Muscle of leg (tissue), 11 donors: Measurements from ENCODE around the gene SLC26A4. TPM values are rescaled to one million over a fixed set of nuclear protein-coding genes. Genes with fewer than 3 reads are reported as not detected.
A peak's percentile ranks its signal among the peaks of the same experiment; 100 is the strongest.

Experiments
- DNase-seq: peaks from one replicate; pipeline ENCODE4 v3.0.0; 2013
- H3K27ac ChIP-seq: one replicate; pipeline ENCODE4 v1.5.1; 2013; ENCODE audit warnings: mild to moderate bottlenecking, low read length, control low read depth
- H3K27me3 ChIP-seq: one replicate; pipeline ENCODE4 v1.6.1; 2013; ENCODE audit warnings: low read length; ENCODE audit not compliant: control insufficient read depth, insufficient read depth
- H3K36me3 ChIP-seq: one replicate; pipeline ENCODE4 v1.6.1; 2013; ENCODE audit warnings: low read length; ENCODE audit not compliant: control insufficient read depth, insufficient read depth
- H3K4me1 ChIP-seq: one replicate; pipeline ENCODE4 v1.6.1; 2013; ENCODE audit warnings: low read length; ENCODE audit not compliant: control insufficient read depth, insufficient read depth
- H3K4me3 ChIP-seq: one replicate; pipeline ENCODE4 v1.5.1; 2013; ENCODE audit warnings: low read length, control low read depth
- H3K9me3 ChIP-seq: replicated peaks from 2 replicates; pipeline ENCODE4 v1.6.1; 2013; ENCODE audit warnings: low read depth, low read length; ENCODE audit not compliant: control insufficient read depth
- WGBS: methylation state at CpG from one replicate; pipeline ENCODE4 v1.1.5; 2013; ENCODE audit warnings: missing lambda C conversion rate; ENCODE audit not compliant: insufficient coverage; 5-methylcytosine and 5-hydroxymethylcytosine counted together
- polyA plus RNA-seq, 8 donors: library from polyadenylated mRNA; unstranded; fragments of 120-200 nt; gene quantifications; one replicate each; pipeline versions ENCODE4 v1.2.1 to v1.2.3, GENCODE V29; 2013; ENCODE audit warnings: inconsistent platforms in 1 of 8, low replicate concordance in 1 of 8; ENCODE audit not compliant: insufficient read length in 8 of 8, insufficient read depth in 1 of 8
- total RNA-seq: library from RNA; stranded (reverse); fragments of 120-200 nt; gene quantifications from one replicate; pipeline ENCODE4 v1.2.4, GENCODE V29; 2013

The SLC26A4 gene
- total and polyA plus RNA-seq, 9 donors: 0.41 to 1.1 (median 0.55) TPM

GRCh38 chr7:107728276-107728675 lies 67.6 kb downstream of the SLC26A4 start:
- H3K36me3 ChIP-seq: no peaks in the 10 kb centered on the region
- no peak for DNase-seq
- H3K27ac ChIP-seq: no peak overlapping the region
- no peaks in the 10 kb centered on the region for H3K9me3 ChIP-seq
- no peak overlapping the region for H3K4me3 ChIP-seq
- H3K27me3 ChIP-seq: no peaks in the 10 kb centered on the region
- H3K4me1 ChIP-seq: no peaks in the 10 kb centered on the region

- no peaks in the 10 kb centered on the region for H3K9me3 ChIP-seq
- H3K27ac ChIP-seq: peak overlapping the region; percentile 96
- WGBS: under 1% methylated on average over 19 of the region's 29 CpGs
- H3K36me3 ChIP-seq: no peaks in the 10 kb centered on the region
- H3K27me3 ChIP-seq: peaks cover 2% of the 10 kb centered on the region
- peak overlapping the region; percentile 86 for H3K4me3 ChIP-seq
- H3K4me1 ChIP-seq: peaks cover 6% of the 10 kb centered on the region
- no peak for DNase-seq
These were observed 82.3 kb downstream of the SLC26A4 start for GRCh38 chr7:107742678-107743566.

- no peaks in the 10 kb centered on the region for H3K9me3 ChIP-seq
- H3K36me3 ChIP-seq: peaks cover under 1% of the 10 kb centered on the region
- H3K27me3 ChIP-seq: peaks cover 2% of the 10 kb centered on the region
- peak; percentile 99 for DNase-seq
- H3K4me1 ChIP-seq: peaks cover 6% of the 10 kb centered on the region
- H3K27ac ChIP-seq: peak within 1 kb of the TSS; percentile 96
- peak within 1 kb of the TSS; percentile 86 for H3K4me3 ChIP-seq
- under 1% methylated on average over 52 of the region's 56 CpGs for WGBS
These were observed 83.1 kb downstream of the SLC26A4 start, which contains the start of gene CBLL1 for GRCh38 chr7:107743567-107744344. TSS of gene CBLL1 (plus strand) at chr7:107744142. CDS start at chr7:107744164, 22 bp downstream.

- peaks cover 6% of the 10 kb centered on the region for H3K4me1 ChIP-seq
These were observed 83.7 kb downstream of the SLC26A4 start for GRCh38 chr7:107744345-107744750.

GRCh38 chr7:107746006-107746405 lies 85.4 kb downstream of the SLC26A4 start:
- no CpG with 5 or more reads among the region's 3 CpGs for WGBS
- Histone ChIP-seq H3K27me3 (no peaks in the 10 kb centered on the region), H3K36me3 (peaks cover 8% of the 10 kb centered on the region), H3K4me3 (no peak overlapping the region), H3K9me3 (no peaks in the 10 kb centered on the region), H3K4me1 (peaks cover 6% of the 10 kb centered on the region), H3K27ac (no peak overlapping the region)
- no peak for DNase-seq

More at GRCh38 chr7:107744345-107744750, 83.7 kb downstream of the SLC26A4 start:
- no peak for DNase-seq
- Histone ChIP-seq H3K4me3 (peak overlapping the region; percentile 86), H3K27ac (peak overlapping the region; percentile 96), H3K27me3 (peaks cover 2% of the 10 kb centered on the region), H3K9me3 (no peaks in the 10 kb centered on the region), H3K36me3 (peaks cover 2% of the 10 kb centered on the region)
- 0% methylated on average over 17 of the region's 22 CpGs for WGBS

GRCh38 chr7:107751113-107751512 lies 90.5 kb downstream of the SLC26A4 start:
- no peak for DNase-seq
- WGBS: 98% methylated on average over 5 of the region's 7 CpGs
- Histone ChIP-seq H3K4me3 (no peak overlapping the region), H3K9me3 (no peaks in the 10 kb centered on the region), H3K36me3 (peaks cover 15% of the 10 kb centered on the region), H3K27me3 (no peaks in the 10 kb centered on the region), H3K27ac (no peak overlapping the region), H3K4me1 (no peaks in the 10 kb centered on the region)

- H3K27ac ChIP-seq: no peak overlapping the region
- 86% methylated on average over 1 of the region's 2 CpGs for WGBS
- H3K36me3 ChIP-seq: peaks cover 26% of the 10 kb centered on the region
- DNase-seq: no peak
- H3K4me3 ChIP-seq: no peak overlapping the region
- H3K4me1 ChIP-seq: no peaks in the 10 kb centered on the region
- no peaks in the 10 kb centered on the region for H3K27me3 ChIP-seq
- no peaks in the 10 kb centered on the region for H3K9me3 ChIP-seq
These were observed 94.0 kb downstream of the SLC26A4 start for GRCh38 chr7:107754642-107755041.

GRCh38 chr7:107758667-107759066 lies 98.0 kb downstream of the SLC26A4 start:
- Histone ChIP-seq H3K27me3 (no peaks in the 10 kb centered on the region), H3K4me3 (no peak overlapping the region), H3K4me1 (no peaks in the 10 kb centered on the region), H3K9me3 (no peaks in the 10 kb centered on the region), H3K36me3 (peaks cover 17% of the 10 kb centered on the region), H3K27ac (no peak overlapping the region)
- no peak for DNase-seq
- WGBS: 100% methylated on average over 1 of the region's 1 CpG

- no peak for DNase-seq
- H3K4me1 ChIP-seq: no peaks in the 10 kb centered on the region
- H3K36me3 ChIP-seq: no peaks in the 10 kb centered on the region
- no CpG with 5 or more reads among the region's 2 CpGs for WGBS
- no peaks in the 10 kb centered on the region for H3K9me3 ChIP-seq
- H3K4me3 ChIP-seq: no peak overlapping the region
- no peak overlapping the region for H3K27ac ChIP-seq
- H3K27me3 ChIP-seq: no peaks in the 10 kb centered on the region
These were observed 106.8 kb downstream of the SLC26A4 start for GRCh38 chr7:107767391-107767790.
